Esophagus muscularis mucosa (tissue), 3 donors: Measurements from ENCODE around the gene COL4A1.

ENCODE experiments used
- CTCF ChIP-seq, 3 experiments: fragments of 200-600 bp in 2 of 3; fragments of 450-650 bp in 1 of 3; sonication (generic) in 2 of 3; IDR thresholded peaks; one replicate each; pipeline ENCODE4 v1.5.1; 2017 to 2019; ENCODE audit warnings: antibody characterized with exemption in 3 of 3, mild to moderate bottlenecking in 2 of 3, moderate library complexity in 1 of 3
- POLR2A ChIP-seq: fragments of 450-650 bp; IDR thresholded peaks from one replicate; pipeline ENCODE4 v1.6.1; 2017; ENCODE audit warnings: antibody characterized with exemption, moderate library complexity, mild to moderate bottlenecking, low read depth

- TF ChIP-seq POLR2A (no peak), CTCF (IDR thresholded peaks at IDR 0.05) (no peak)
Measured at GRCh38 chr13:110282316-110282841, 24.6 kb downstream of the COL4A1 start.
